CD14-positive monocyte (primary cell): ENCODE measurements around the gene PPP3CA. TPM values are rescaled to one million over a fixed set of nuclear protein-coding genes. Genes with fewer than 3 reads are reported as not detected.

Source experiments
- DNase-seq, 3 donors: peaks; one replicate each; pipeline ENCODE4 v3.0.0-alpha.2; 2011 to 2022
- H2AFZ ChIP-seq: 2 replicates; pipeline ENCODE4 v1.6.0; 2012; ENCODE audit warnings: mild to moderate bottlenecking, low read depth, low read length, inconsistent platforms; ENCODE audit not compliant: insufficient read depth, poor library complexity, severe bottlenecking
- H3K27ac ChIP-seq, 2 donors: 1 replicate in 1 of 2; 2 replicates in 1 of 2; pipeline ENCODE4 v1.5.1; 2012 to 2013; ENCODE audit warnings: low read length in 2 of 2, control low read depth in 1 of 2, inconsistent platforms in 1 of 2, low read depth in 1 of 2, mild to moderate bottlenecking in 1 of 2
- H3K27me3 ChIP-seq, 2 donors: one replicate each; pipeline versions ENCODE4 v1.6.0 to v1.6.1; 2011 to 2013; ENCODE audit warnings: low read length in 2 of 2; ENCODE audit not compliant: control insufficient read depth in 2 of 2, insufficient read depth in 2 of 2
- H3K36me3 ChIP-seq, 2 donors: replicated peaks in 1 of 2; 1 replicate in 1 of 2; 2 replicates in 1 of 2; pipeline versions ENCODE4 v1.5.1 to v1.6.1; 2012 to 2013; ENCODE audit warnings: low read length in 2 of 2, control low read depth in 1 of 2, inconsistent platforms in 1 of 2, mild to moderate bottlenecking in 1 of 2; ENCODE audit not compliant: insufficient read depth in 2 of 2, control insufficient read depth in 1 of 2
- H3K4me1 ChIP-seq, 2 donors: 1 replicate in 1 of 2; 2 replicates in 1 of 2; pipeline versions ENCODE4 v1.5.1 to v1.6.1; 2012 to 2013; ENCODE audit warnings: low read length in 2 of 2, control low read depth in 1 of 2, inconsistent platforms in 1 of 2, mild to moderate bottlenecking in 1 of 2, moderate library complexity in 1 of 2; ENCODE audit not compliant: insufficient read depth in 2 of 2, control insufficient read depth in 1 of 2
- H3K4me2 ChIP-seq: replicated peaks from 2 replicates; pipeline ENCODE3; 2012; ENCODE audit warnings: low read length, moderate library complexity, mild to moderate bottlenecking; ENCODE audit not compliant: poor library complexity, severe bottlenecking; ENCODE audit errors: extremely low read depth
- H3K4me3 ChIP-seq, 3 experiments: fragments of 200-600 bp in 1 of 3; sonication (generic) in 1 of 3; replicated peaks in 1 of 3; 1 replicate in 2 of 3; 2 replicates in 1 of 3; pipeline ENCODE4 v1.5.1; 2011 to 2013; ENCODE audit warnings: low read length in 3 of 3, mild to moderate bottlenecking in 3 of 3, control low read depth in 2 of 3, low read depth in 2 of 3, inconsistent platforms in 1 of 3, moderate library complexity in 1 of 3
- H3K79me2 ChIP-seq: 2 replicates; pipeline ENCODE4 v1.6.0; 2012; ENCODE audit warnings: mild to moderate bottlenecking, control low read depth, inconsistent platforms, low read length, moderate library complexity; ENCODE audit not compliant: insufficient read depth
- H3K9ac ChIP-seq: 2 replicates; pipeline ENCODE4 v1.6.0; 2017; ENCODE audit warnings: low read length, mild to moderate bottlenecking; ENCODE audit not compliant: insufficient read depth, poor library complexity, severe bottlenecking
- H3K9me3 ChIP-seq, 2 donors: replicated peaks in 1 of 2; 1 replicate in 1 of 2; 2 replicates in 1 of 2; pipeline versions ENCODE4 v1.5.1 to v1.6.1; 2012 to 2013; ENCODE audit warnings: low read length in 2 of 2, control low read depth in 1 of 2; ENCODE audit not compliant: control insufficient read depth in 1 of 2, insufficient read depth in 1 of 2
- H4K20me1 ChIP-seq: 2 replicates; pipeline ENCODE4 v1.6.0; 2012; ENCODE audit warnings: mild to moderate bottlenecking, low read length, control low read depth, moderate library complexity; ENCODE audit not compliant: insufficient read depth
- H3K27ac Mint-ChIP-seq, 7 donors: one replicate each; pipeline ENCODE4 v1.8.0; 2020; ENCODE audit warnings: mild to moderate bottlenecking in 7 of 7, mixed read lengths in 7 of 7, moderate library complexity in 6 of 7, inconsistent platforms in 2 of 7
- H3K27me3 Mint-ChIP-seq, 3 donors: one replicate each; pipeline ENCODE4 v1.8.0; 2021 to 2022; ENCODE audit warnings: low read depth in 3 of 3, mild to moderate bottlenecking in 3 of 3, mixed read lengths in 3 of 3, moderate library complexity in 3 of 3, inconsistent platforms in 1 of 3
- H3K36me3 Mint-ChIP-seq, 2 donors: one replicate each; pipeline ENCODE4 v1.8.0; 2020; ENCODE audit warnings: mixed read lengths in 2 of 2, inconsistent platforms in 1 of 2, mild to moderate bottlenecking in 1 of 2
- H3K4me1 Mint-ChIP-seq: one replicate; pipeline ENCODE4 v1.8.0; 2020; ENCODE audit warnings: mild to moderate bottlenecking, mixed read lengths
- H3K4me3 Mint-ChIP-seq, 2 donors: one replicate each; pipeline ENCODE4 v1.8.0; 2020; ENCODE audit warnings: mild to moderate bottlenecking in 2 of 2, mixed read lengths in 2 of 2, moderate library complexity in 1 of 2
- H3K9me3 Mint-ChIP-seq, 7 donors: one replicate each; pipeline ENCODE4 v1.8.0; 2020 to 2022; ENCODE audit warnings: mixed read lengths in 7 of 7, mild to moderate bottlenecking in 6 of 7, moderate library complexity in 6 of 7, inconsistent platforms in 2 of 7
- WGBS: methylation state at CpG from one replicate; pipeline ENCODE4 v1.1.5; 2013; ENCODE audit warnings: missing lambda C conversion rate; ENCODE audit not compliant: insufficient coverage; 5-methylcytosine and 5-hydroxymethylcytosine counted together
- intact Hi-C, 2 donors: fragments of 100-400 bp; cut with micrococcal nuclease; formaldehyde crosslinking; loops; one replicate each; pipeline versions ENCODE4 v1.15.0 to v1.15.1; 2023
- polyA plus RNA-seq, 3 donors: library from polyadenylated mRNA; depleted of rRNA in 1 of 3; unstranded in 2 of 3; stranded (reverse) in 1 of 3; fragments of 300-500 nt in 2 of 3; fragments of >200 nt in 1 of 3; fragmentation: Illumina TruSeq in 2 of 3; gene quantifications; 1 replicate in 2 of 3; 2 replicates in 1 of 3; pipeline ENCODE4 v1.2.3, GENCODE V29; 2012 to 2021
- TF ChIP-seq, protein P1 (sequence below): fragments of 200-600 bp; IDR thresholded peaks from one replicate; pipeline ENCODE4 v1.8.0; 2022; ENCODE audit warnings: antibody characterized with exemption, mild to moderate bottlenecking

Gene PPP3CA
- polyA plus RNA-seq, 3 donors = 5.1 to 9.7 (median 8.9) TPM

- intact Hi-C loops = no loop called here
- Mint-ChIP-seq H3K27ac (no peak overlapping the region), H3K27me3 (no peaks in the 10 kb centered on the region), H3K36me3 (peaks cover 25 to 34% of the 10 kb centered on the region in 2 donors), H3K4me1 (peaks cover 48% of the 10 kb centered on the region), H3K9me3 (no peaks in the 10 kb centered on the region), H3K4me3 (no peak overlapping the region)
- H3K27ac ChIP-seq = peak overlapping the region in 1 of 2 donors; percentile 47
- H3K79me2 ChIP-seq = no peaks in the 10 kb centered on the region
- H3K4me2 ChIP-seq = no peak overlapping the region
- H2AFZ ChIP-seq = no peak overlapping the region
- TF ChIP-seq, protein P1, sequence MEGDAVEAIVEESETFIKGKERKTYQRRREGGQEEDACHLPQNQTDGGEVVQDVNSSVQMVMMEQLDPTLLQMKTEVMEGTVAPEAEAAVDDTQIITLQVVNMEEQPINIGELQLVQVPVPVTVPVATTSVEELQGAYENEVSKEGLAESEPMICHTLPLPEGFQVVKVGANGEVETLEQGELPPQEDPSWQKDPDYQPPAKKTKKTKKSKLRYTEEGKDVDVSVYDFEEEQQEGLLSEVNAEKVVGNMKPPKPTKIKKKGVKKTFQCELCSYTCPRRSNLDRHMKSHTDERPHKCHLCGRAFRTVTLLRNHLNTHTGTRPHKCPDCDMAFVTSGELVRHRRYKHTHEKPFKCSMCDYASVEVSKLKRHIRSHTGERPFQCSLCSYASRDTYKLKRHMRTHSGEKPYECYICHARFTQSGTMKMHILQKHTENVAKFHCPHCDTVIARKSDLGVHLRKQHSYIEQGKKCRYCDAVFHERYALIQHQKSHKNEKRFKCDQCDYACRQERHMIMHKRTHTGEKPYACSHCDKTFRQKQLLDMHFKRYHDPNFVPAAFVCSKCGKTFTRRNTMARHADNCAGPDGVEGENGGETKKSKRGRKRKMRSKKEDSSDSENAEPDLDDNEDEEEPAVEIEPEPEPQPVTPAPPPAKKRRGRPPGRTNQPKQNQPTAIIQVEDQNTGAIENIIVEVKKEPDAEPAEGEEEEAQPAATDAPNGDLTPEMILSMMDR = no peak
- H3K9me3 ChIP-seq = no peaks in the 10 kb centered on the region
- H3K27me3 ChIP-seq = no peaks in the 10 kb centered on the region
- no peak overlapping the region for H3K4me3 ChIP-seq
- H3K36me3 ChIP-seq = peaks cover 5 to 27% of the 10 kb centered on the region in 2 donors
- WGBS = no CpG with 5 or more reads among the region's 1 CpG
- no peak overlapping the region for H3K9ac ChIP-seq
- H4K20me1 ChIP-seq = no peaks in the 10 kb centered on the region
- DNase-seq = no peak
- peaks cover 11 to 34% of the 10 kb centered on the region in 2 donors for H3K4me1 ChIP-seq
Measured at GRCh38 chr4:101076032-101076431, 271.3 kb downstream of the PPP3CA start.

GRCh38 chr4:101075536-101075935, 271.8 kb downstream of the PPP3CA start:
- Histone ChIP-seq H3K9me3 (no peaks in the 10 kb centered on the region), H3K27me3 (no peaks in the 10 kb centered on the region), H4K20me1 (no peaks in the 10 kb centered on the region), H3K9ac (no peak overlapping the region), H3K4me1 (peaks cover 11 to 34% of the 10 kb centered on the region in 2 donors), H2AFZ (no peak overlapping the region), H3K79me2 (no peaks in the 10 kb centered on the region), H3K36me3 (peaks cover 5 to 24% of the 10 kb centered on the region in 2 donors), H3K4me2 (no peak overlapping the region), H3K27ac (peak overlapping the region in 1 of 2 donors; percentile 47), H3K4me3 (no peak overlapping the region)
- DNase-seq = peak; percentile 15 to 58 (median 36)
- H3K4me1 Mint-ChIP-seq = peaks cover 48% of the 10 kb centered on the region
- intact Hi-C loops = no loop called here
- no peaks in the 10 kb centered on the region for H3K27me3 Mint-ChIP-seq
- H3K9me3 Mint-ChIP-seq = no peaks in the 10 kb centered on the region
- peaks cover 22 to 34% of the 10 kb centered on the region in 2 donors for H3K36me3 Mint-ChIP-seq
- TF ChIP-seq, protein P1 = no peak
- H3K27ac Mint-ChIP-seq = peak overlapping the region in 5 of 7 donors; percentile 43 to 79 (median 70)
- H3K4me3 Mint-ChIP-seq = no peak overlapping the region
- no CpG with 5 or more reads among the region's 1 CpG for WGBS
